Kidney tubule cell (primary cell): ENCODE data around the gene NOXA1.

ENCODE experiments used
- DNase-seq: peaks from one replicate; pipeline ENCODE4 v3.0.0-alpha.2; 2018; ENCODE audit warnings: low spot score

NOXA1 gene

GRCh38 chr9:137427454-137428310 lies 4.5 kb downstream of the NOXA1 start:
- no peak for DNase-seq

GRCh38 chr9:137428311-137428630 lies 5.1 kb downstream of the NOXA1 start:
- DNase-seq, result no peak

GRCh38 chr9:137428841-137429545 lies 5.8 kb downstream of the NOXA1 start:
- DNase-seq, result no peak

- DNase-seq, result no peak
Observed at GRCh38 chr9:137429546-137429890, 6.3 kb downstream of the NOXA1 start.

- DNase-seq, result no peak
Observed at GRCh38 chr9:137429974-137430722, 7.0 kb downstream of the NOXA1 start.

GRCh38 chr9:137430723-137431415 lies 7.7 kb downstream of the NOXA1 start:
- no peak for DNase-seq

GRCh38 chr9:137431416-137431931 lies 8.3 kb downstream of the NOXA1 start:
- no peak for DNase-seq

- DNase-seq, result no peak
Observed at GRCh38 chr9:137432687-137433348, 9.6 kb downstream of the NOXA1 start.

- no peak for DNase-seq
Observed at GRCh38 chr9:137433349-137433915, 10.2 kb downstream of the NOXA1 start.

GRCh38 chr9:137433916-137434431 lies 10.8 kb downstream of the NOXA1 start:
- no peak for DNase-seq

- no peak for DNase-seq
Observed at GRCh38 chr9:137434498-137435380, 11.5 kb downstream of the NOXA1 start.

- DNase-seq, result no peak
Observed at GRCh38 chr9:137435381-137435891, 12.2 kb downstream of the NOXA1 start.

GRCh38 chr9:137435980-137436760 lies 13.0 kb downstream of the NOXA1 start:
- peak; percentile 93 for DNase-seq

- DNase-seq, result no peak
Observed at GRCh38 chr9:137436761-137437600, 13.8 kb downstream of the NOXA1 start.

GRCh38 chr9:137437691-137438590 lies 14.7 kb downstream of the NOXA1 start:
- no peak for DNase-seq

- DNase-seq, result no peak
Observed at GRCh38 chr9:137438591-137439157, 15.5 kb downstream of the NOXA1 start.
